CD14-positive monocyte (primary cell): ENCODE measurements around the gene ESRRA. TPM values are rescaled to one million over a fixed set of nuclear protein-coding genes. Genes with fewer than 3 reads are reported as not detected.

Experiments used
- DNase-seq, 3 donors: peaks; one replicate each; pipeline ENCODE4 v3.0.0-alpha.2; 2011 to 2022
- H2AFZ ChIP-seq: 2 replicates; pipeline ENCODE4 v1.6.0; 2012; ENCODE audit warnings: mild to moderate bottlenecking, low read depth, low read length, inconsistent platforms; ENCODE audit not compliant: insufficient read depth, poor library complexity, severe bottlenecking
- H3K27ac ChIP-seq, 2 donors: 1 replicate in 1 of 2; 2 replicates in 1 of 2; pipeline ENCODE4 v1.5.1; 2012 to 2013; ENCODE audit warnings: low read length in 2 of 2, control low read depth in 1 of 2, inconsistent platforms in 1 of 2, low read depth in 1 of 2, mild to moderate bottlenecking in 1 of 2
- H3K27me3 ChIP-seq, 2 donors: one replicate each; pipeline versions ENCODE4 v1.6.0 to v1.6.1; 2011 to 2013; ENCODE audit warnings: low read length in 2 of 2; ENCODE audit not compliant: control insufficient read depth in 2 of 2, insufficient read depth in 2 of 2
- H3K36me3 ChIP-seq, 2 donors: replicated peaks in 1 of 2; 1 replicate in 1 of 2; 2 replicates in 1 of 2; pipeline versions ENCODE4 v1.5.1 to v1.6.1; 2012 to 2013; ENCODE audit warnings: low read length in 2 of 2, control low read depth in 1 of 2, inconsistent platforms in 1 of 2, mild to moderate bottlenecking in 1 of 2; ENCODE audit not compliant: insufficient read depth in 2 of 2, control insufficient read depth in 1 of 2
- H3K4me1 ChIP-seq, 2 donors: 1 replicate in 1 of 2; 2 replicates in 1 of 2; pipeline versions ENCODE4 v1.5.1 to v1.6.1; 2012 to 2013; ENCODE audit warnings: low read length in 2 of 2, control low read depth in 1 of 2, inconsistent platforms in 1 of 2, mild to moderate bottlenecking in 1 of 2, moderate library complexity in 1 of 2; ENCODE audit not compliant: insufficient read depth in 2 of 2, control insufficient read depth in 1 of 2
- H3K4me2 ChIP-seq: replicated peaks from 2 replicates; pipeline ENCODE3; 2012; ENCODE audit warnings: low read length, moderate library complexity, mild to moderate bottlenecking; ENCODE audit not compliant: poor library complexity, severe bottlenecking; ENCODE audit errors: extremely low read depth
- H3K4me3 ChIP-seq, 3 experiments: fragments of 200-600 bp in 1 of 3; sonication (generic) in 1 of 3; replicated peaks in 1 of 3; 1 replicate in 2 of 3; 2 replicates in 1 of 3; pipeline ENCODE4 v1.5.1; 2011 to 2013; ENCODE audit warnings: low read length in 3 of 3, mild to moderate bottlenecking in 3 of 3, control low read depth in 2 of 3, low read depth in 2 of 3, inconsistent platforms in 1 of 3, moderate library complexity in 1 of 3
- H3K79me2 ChIP-seq: 2 replicates; pipeline ENCODE4 v1.6.0; 2012; ENCODE audit warnings: mild to moderate bottlenecking, control low read depth, inconsistent platforms, low read length, moderate library complexity; ENCODE audit not compliant: insufficient read depth
- H3K9ac ChIP-seq: 2 replicates; pipeline ENCODE4 v1.6.0; 2017; ENCODE audit warnings: low read length, mild to moderate bottlenecking; ENCODE audit not compliant: insufficient read depth, poor library complexity, severe bottlenecking
- H3K9me3 ChIP-seq, 2 donors: replicated peaks in 1 of 2; 1 replicate in 1 of 2; 2 replicates in 1 of 2; pipeline versions ENCODE4 v1.5.1 to v1.6.1; 2012 to 2013; ENCODE audit warnings: low read length in 2 of 2, control low read depth in 1 of 2; ENCODE audit not compliant: control insufficient read depth in 1 of 2, insufficient read depth in 1 of 2
- H4K20me1 ChIP-seq: 2 replicates; pipeline ENCODE4 v1.6.0; 2012; ENCODE audit warnings: mild to moderate bottlenecking, low read length, control low read depth, moderate library complexity; ENCODE audit not compliant: insufficient read depth
- H3K27ac Mint-ChIP-seq, 7 donors: one replicate each; pipeline ENCODE4 v1.8.0; 2020; ENCODE audit warnings: mild to moderate bottlenecking in 7 of 7, mixed read lengths in 7 of 7, moderate library complexity in 6 of 7, inconsistent platforms in 2 of 7
- H3K27me3 Mint-ChIP-seq, 3 donors: one replicate each; pipeline ENCODE4 v1.8.0; 2021 to 2022; ENCODE audit warnings: low read depth in 3 of 3, mild to moderate bottlenecking in 3 of 3, mixed read lengths in 3 of 3, moderate library complexity in 3 of 3, inconsistent platforms in 1 of 3
- H3K36me3 Mint-ChIP-seq, 2 donors: one replicate each; pipeline ENCODE4 v1.8.0; 2020; ENCODE audit warnings: mixed read lengths in 2 of 2, inconsistent platforms in 1 of 2, mild to moderate bottlenecking in 1 of 2
- H3K4me1 Mint-ChIP-seq: one replicate; pipeline ENCODE4 v1.8.0; 2020; ENCODE audit warnings: mild to moderate bottlenecking, mixed read lengths
- H3K4me3 Mint-ChIP-seq, 2 donors: one replicate each; pipeline ENCODE4 v1.8.0; 2020; ENCODE audit warnings: mild to moderate bottlenecking in 2 of 2, mixed read lengths in 2 of 2, moderate library complexity in 1 of 2
- H3K9me3 Mint-ChIP-seq, 7 donors: one replicate each; pipeline ENCODE4 v1.8.0; 2020 to 2022; ENCODE audit warnings: mixed read lengths in 7 of 7, mild to moderate bottlenecking in 6 of 7, moderate library complexity in 6 of 7, inconsistent platforms in 2 of 7
- WGBS: methylation state at CpG from one replicate; pipeline ENCODE4 v1.1.5; 2013; ENCODE audit warnings: missing lambda C conversion rate; ENCODE audit not compliant: insufficient coverage; 5-methylcytosine and 5-hydroxymethylcytosine counted together
- intact Hi-C, 2 donors: fragments of 100-400 bp; cut with micrococcal nuclease; formaldehyde crosslinking; loops; one replicate each; pipeline versions ENCODE4 v1.15.0 to v1.15.1; 2023
- polyA plus RNA-seq, 3 donors: library from polyadenylated mRNA; depleted of rRNA in 1 of 3; unstranded in 2 of 3; stranded (reverse) in 1 of 3; fragments of 300-500 nt in 2 of 3; fragments of >200 nt in 1 of 3; fragmentation: Illumina TruSeq in 2 of 3; gene quantifications; 1 replicate in 2 of 3; 2 replicates in 1 of 3; pipeline ENCODE4 v1.2.3, GENCODE V29; 2012 to 2021
- TF ChIP-seq, protein P1 (sequence below): fragments of 200-600 bp; IDR thresholded peaks from one replicate; pipeline ENCODE4 v1.8.0; 2022; ENCODE audit warnings: antibody characterized with exemption, mild to moderate bottlenecking

The ESRRA gene
- polyA plus RNA-seq, 3 donors = 15.3 to 45.7 (median 18.3) TPM

- peak overlapping the region; percentile 81 for H3K4me2 ChIP-seq
- Mint-ChIP-seq H3K9me3 (peaks cover 0 to 32% (median 9%) of the 10 kb centered on the region in 7 donors), H3K4me1 (peaks cover 41% of the 10 kb centered on the region), H3K4me3 (peak overlapping the region; percentile 75 to 91), H3K36me3 (peaks cover 5 to 18% of the 10 kb centered on the region in 2 donors), H3K27me3 (peaks cover 70 to 82% (median 80%) of the 10 kb centered on the region in 3 donors), H3K27ac (peak overlapping the region in 3 of 7 donors; percentile 48 to 83 (median 54))
- H3K9ac ChIP-seq = peak overlapping the region; percentile 40
- DNase-seq = peak; percentile 30 to 51 (median 33)
- no peaks in the 10 kb centered on the region for H3K36me3 ChIP-seq
- no peak overlapping the region for H3K27ac ChIP-seq
- H3K4me1 ChIP-seq = peaks cover 28 to 36% of the 10 kb centered on the region in 2 donors
- TF ChIP-seq, protein P1, sequence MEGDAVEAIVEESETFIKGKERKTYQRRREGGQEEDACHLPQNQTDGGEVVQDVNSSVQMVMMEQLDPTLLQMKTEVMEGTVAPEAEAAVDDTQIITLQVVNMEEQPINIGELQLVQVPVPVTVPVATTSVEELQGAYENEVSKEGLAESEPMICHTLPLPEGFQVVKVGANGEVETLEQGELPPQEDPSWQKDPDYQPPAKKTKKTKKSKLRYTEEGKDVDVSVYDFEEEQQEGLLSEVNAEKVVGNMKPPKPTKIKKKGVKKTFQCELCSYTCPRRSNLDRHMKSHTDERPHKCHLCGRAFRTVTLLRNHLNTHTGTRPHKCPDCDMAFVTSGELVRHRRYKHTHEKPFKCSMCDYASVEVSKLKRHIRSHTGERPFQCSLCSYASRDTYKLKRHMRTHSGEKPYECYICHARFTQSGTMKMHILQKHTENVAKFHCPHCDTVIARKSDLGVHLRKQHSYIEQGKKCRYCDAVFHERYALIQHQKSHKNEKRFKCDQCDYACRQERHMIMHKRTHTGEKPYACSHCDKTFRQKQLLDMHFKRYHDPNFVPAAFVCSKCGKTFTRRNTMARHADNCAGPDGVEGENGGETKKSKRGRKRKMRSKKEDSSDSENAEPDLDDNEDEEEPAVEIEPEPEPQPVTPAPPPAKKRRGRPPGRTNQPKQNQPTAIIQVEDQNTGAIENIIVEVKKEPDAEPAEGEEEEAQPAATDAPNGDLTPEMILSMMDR = no peak
- H4K20me1 ChIP-seq = no peaks in the 10 kb centered on the region
- peaks cover 57 to 67% of the 10 kb centered on the region in 2 donors for H3K27me3 ChIP-seq
- H3K4me3 ChIP-seq = peak overlapping the region in 1 of 3 experiments; percentile 68
- H2AFZ ChIP-seq = peak overlapping the region; percentile 65
- peaks cover 3 to 31% of the 10 kb centered on the region in 2 donors for H3K9me3 ChIP-seq
- H3K79me2 ChIP-seq = no peaks in the 10 kb centered on the region
- WGBS = under 1% methylated on average over 55 of the region's 60 CpGs
- intact Hi-C loops = no loop called here
These were observed 6.1 kb upstream of the ESRRA start for GRCh38 chr11:64298966-64299846.

- Histone ChIP-seq H3K4me2 (peak within 1 kb of the TSS; percentile 81), H3K4me3 (peak within 1 kb of the TSS; percentile 2 to 68 (median 12)), H3K9me3 (peaks cover 3 to 29% of the 10 kb centered on the region in 2 donors), H3K9ac (peak within 1 kb of the TSS; percentile 53), H2AFZ (peak within 1 kb of the TSS; percentile 70), H3K79me2 (no peaks in the 10 kb centered on the region), H3K36me3 (no peaks in the 10 kb centered on the region), H3K4me1 (peaks cover 34 to 42% of the 10 kb centered on the region in 2 donors), H3K27ac (peak within 1 kb of the TSS; percentile 49 to 62), H3K27me3 (peaks cover 51 to 59% of the 10 kb centered on the region in 2 donors), H4K20me1 (no peaks in the 10 kb centered on the region)
- H3K9me3 Mint-ChIP-seq = peaks cover 0 to 32% (median 9%) of the 10 kb centered on the region in 7 donors
- peaks cover 42% of the 10 kb centered on the region for H3K4me1 Mint-ChIP-seq
- peaks cover 63 to 73% (median 72%) of the 10 kb centered on the region in 3 donors for H3K27me3 Mint-ChIP-seq
- TF ChIP-seq, protein P1 = no peak
- no peak for DNase-seq
- H3K36me3 Mint-ChIP-seq = peaks cover 5 to 16% of the 10 kb centered on the region in 2 donors
- intact Hi-C loops = loop anchor here (2.0 to 5.0 kb wide), 4 partner anchors 15 to 58 kb away; partner anchors contain the start of genes BAD (in 1 of the 2), FKBP2 (in 1 of the 2), GPR137 (in 1 of the 2) and PLCB3 (in 1 of the 2)
- H3K4me3 Mint-ChIP-seq = peak within 1 kb of the TSS; percentile 75 to 91
- H3K27ac Mint-ChIP-seq = peak within 1 kb of the TSS; percentile 59 to 92 (median 85)
- WGBS = 2% methylated on average over 45 of the region's 54 CpGs
These were observed 5.3 kb upstream of the ESRRA start, which contains the start of gene CATSPERZ for GRCh38 chr11:64299847-64300648. Gene CATSPERZ (plus strand): TSS chr11:64300358. CDS start chr11:64300411, 53 bp downstream.
